GM21367 (cell line): ENCODE results near the gene KCNK13.

ENCODE experiments used
- ATAC-seq: cut with Tn5 transposase; IDR thresholded peaks from one replicate; pipeline ENCODE4 v1.9.1; 2021; ENCODE audit not compliant: unreplicated experiment

The KCNK13 gene

DNA sequence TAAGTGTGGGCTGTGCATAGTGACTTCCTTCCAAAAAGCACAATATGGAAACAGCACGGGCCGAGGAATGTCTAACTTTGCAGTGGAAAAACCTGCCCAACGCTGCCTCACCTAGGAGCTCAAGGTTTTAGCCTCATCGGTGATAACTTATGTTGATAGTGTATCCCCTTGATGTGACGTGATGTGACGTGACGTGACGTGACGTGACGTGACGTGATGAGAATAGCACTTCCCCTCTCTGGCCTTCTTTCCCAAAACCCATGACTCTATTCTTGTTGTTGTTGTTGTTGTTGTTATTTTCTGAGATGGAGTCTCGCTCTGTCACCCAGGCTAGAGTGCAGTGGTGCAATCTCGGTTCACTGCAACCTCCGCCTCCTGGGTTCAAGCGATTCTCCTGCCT, 64.5 kb downstream of the KCNK13 start:
- no peak for ATAC-seq

DNA sequence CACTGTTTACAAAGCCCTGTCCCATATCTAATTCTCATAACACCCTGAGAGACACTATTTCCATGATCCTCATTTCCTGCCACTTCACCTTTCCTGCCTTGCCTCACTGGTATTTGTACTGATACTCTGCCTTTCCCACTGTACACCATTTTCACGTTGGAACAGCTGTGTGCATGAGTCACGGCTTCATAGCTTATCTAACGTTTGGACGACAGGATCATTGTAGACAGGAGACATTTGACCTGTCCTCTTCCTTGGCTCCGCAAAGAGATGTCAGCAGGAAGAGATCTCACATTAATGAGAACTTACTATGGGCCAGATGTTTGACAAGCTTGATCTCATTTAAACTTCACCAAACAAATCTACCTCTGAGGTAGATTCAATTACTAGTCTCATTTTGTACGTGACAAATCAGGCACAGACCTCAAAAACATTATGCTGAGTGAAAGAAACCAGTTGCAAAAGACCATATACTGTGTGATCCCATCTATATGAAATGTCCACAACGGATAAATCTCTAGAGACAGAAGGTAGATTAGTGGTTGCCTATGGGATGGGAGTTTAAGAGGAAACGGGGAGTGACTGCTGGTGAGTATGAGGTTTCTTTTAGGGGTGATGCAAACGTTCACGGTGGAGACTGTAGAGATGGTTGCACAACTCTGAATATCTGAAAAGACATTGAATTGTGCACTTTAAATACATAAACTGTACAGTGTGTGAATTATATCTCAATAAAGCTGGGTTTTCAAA, 71.2 kb downstream of the KCNK13 start:
- no peak for ATAC-seq

DNA sequence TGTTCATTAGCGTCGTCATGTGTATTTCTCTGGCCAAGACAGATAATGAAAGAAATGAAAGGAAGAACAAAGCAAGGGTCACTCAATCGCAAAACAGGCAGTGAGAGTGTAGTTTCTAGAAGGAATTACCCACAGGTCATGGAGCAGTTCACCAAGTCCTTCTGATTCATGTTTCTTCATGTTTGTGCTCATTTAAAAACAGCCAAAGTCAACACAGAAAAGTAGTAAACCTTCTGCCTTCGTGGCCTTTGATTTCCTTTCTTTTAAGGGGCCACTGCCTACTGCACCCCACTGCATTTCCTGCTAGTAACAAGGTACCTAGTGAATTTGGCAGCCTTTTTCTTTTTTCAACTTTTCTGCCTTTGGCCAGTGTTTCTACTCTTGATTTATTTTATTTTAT, 75.1 kb downstream of the KCNK13 start:
- no peak for ATAC-seq

DNA sequence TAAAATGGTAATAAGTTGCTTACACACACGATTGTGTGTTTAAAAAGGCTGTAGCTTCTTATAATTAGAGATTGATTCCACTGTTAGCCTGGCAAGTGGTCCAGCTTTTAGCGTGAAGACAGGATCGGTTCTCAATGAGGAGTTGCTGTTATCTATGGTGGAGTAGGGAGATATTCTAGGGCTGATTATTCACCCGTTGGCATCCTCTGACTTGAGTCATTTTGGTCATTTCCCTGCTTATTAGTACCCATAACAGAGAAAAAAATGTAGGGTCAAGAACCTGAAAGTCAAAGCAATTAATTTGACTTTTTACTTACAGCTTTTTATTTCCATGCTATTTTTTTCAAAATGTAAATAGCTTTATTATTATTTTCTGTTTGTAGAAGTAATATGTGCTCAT, 76.0 kb downstream of the KCNK13 start:
- no peak for ATAC-seq

DNA sequence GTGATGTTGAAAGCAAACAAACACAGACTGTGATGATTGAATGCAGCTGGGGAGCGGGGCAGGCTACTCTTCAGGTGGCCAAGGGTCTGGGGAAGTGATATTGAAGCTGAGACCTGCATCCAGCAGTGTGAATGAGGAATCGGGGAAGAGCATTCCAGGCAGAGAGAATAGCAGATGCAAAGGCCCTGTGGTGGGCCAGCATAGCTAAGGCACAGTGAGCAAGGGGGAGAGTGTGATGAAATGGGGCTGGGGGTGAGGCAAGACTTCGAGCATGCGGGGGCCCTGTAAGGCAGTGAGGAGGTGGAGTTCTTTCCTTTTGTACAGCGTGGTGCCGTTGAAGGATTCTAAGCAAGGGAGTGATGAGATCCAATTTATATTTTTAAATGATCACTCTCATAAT, 77.4 kb downstream of the KCNK13 start:
- no peak for ATAC-seq

DNA sequence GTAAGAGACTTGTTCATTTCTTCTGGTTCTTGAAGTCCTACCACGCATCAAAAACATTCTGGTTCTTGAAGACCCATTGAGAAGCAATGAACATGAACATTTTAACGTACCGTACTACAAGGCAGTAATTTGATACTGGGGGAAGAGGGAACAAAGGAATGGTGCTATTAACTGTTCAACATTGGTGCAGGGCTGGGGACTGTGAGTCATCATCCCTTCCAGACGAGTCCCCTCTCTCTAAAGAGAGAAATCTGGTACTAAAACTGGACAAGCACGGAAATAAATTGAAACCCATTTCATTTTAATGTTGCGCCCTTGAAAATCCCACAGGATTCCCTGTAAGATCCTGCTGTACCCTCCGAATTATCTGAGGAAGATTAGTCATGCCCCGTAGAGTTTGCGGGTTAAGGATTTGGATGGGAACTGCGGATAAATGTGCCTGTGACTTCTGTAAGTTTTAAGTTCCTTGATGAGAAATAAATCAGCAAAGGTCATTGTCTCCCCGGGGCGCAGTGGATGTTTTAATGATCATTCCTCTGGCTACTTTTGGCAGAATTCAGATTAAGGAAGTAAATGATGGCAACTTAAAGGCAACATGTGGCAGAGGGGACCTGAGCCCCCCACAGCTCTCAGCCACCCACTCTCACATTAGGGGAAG, 78.6 kb downstream of the KCNK13 start:
- no peak for ATAC-seq

DNA sequence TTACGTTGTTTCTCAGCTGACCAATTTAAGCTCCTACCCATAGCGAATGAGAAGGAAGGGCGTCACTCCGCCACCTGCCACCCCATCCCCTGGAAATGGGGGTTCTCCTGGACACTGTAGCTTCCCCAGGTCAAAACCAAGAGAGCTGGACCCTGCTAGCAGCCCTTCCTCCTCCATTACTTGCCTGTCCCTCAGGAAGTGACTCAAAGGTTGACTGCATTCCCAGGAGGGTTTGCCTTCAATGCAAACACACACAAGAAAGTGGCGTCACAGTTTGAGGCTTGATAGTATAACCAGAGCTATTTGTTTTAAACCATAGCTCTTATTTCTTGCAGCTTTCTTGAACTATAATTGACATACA, 79.1 kb downstream of the KCNK13 start:
- no peak for ATAC-seq

DNA sequence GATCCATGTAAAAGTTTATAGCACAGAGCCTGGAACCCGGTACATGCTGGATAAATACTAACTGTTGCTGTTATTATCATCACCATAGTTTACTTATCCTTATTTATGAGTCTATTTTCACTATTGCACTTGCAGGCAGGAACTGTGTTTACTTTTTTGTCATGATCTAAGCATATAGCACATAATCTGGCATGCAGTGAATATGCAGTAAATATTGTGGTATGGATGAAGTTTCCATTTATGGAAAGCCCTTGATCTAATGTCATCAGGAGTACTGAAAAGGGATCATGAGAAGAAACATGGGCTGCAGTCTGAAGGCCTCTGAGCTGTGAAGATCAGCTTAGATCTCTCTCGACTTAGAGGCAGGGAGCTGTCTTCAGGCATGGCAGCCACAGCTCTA, 91.6 kb downstream of the KCNK13 start:
- no peak for ATAC-seq

DNA sequence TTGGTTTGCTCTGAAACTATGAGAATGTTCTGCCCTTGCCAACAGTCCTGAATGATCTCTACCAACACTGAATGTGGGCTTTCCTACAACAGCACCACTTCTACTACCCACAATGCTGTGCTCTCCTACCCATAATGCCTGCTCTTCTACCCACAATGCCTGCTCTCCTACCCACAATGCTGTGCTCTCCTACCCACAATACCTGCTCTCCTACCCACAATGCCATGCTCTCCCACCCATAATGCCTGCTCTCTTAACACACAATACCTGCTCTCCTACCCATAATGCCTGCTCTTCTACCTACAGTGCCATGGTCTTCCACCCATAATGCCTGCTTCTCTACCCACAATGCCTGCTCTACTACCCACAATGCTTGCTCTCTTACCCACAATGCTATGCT, 92.3 kb downstream of the KCNK13 start:
- no peak for ATAC-seq

DNA sequence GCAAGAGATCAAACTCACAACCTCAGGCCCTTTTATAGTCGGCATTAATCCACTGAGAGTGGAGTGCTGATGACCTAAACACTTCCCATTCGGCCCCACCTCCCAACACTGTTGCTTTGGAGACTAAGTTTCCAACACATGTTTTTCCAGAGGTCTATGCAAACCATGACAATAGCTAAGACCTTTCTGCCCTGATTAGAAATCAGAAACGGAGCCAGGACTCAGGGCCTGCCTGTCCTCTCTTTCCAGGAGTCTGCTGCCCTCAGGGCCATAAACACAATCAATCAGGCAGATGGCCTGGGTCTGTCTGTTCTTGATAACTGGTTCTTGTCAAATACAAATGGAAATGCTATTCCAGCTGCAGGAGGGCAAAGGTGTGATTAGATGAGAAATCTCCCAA, 97.4 kb downstream of the KCNK13 start:
- ATAC-seq: no peak

DNA sequence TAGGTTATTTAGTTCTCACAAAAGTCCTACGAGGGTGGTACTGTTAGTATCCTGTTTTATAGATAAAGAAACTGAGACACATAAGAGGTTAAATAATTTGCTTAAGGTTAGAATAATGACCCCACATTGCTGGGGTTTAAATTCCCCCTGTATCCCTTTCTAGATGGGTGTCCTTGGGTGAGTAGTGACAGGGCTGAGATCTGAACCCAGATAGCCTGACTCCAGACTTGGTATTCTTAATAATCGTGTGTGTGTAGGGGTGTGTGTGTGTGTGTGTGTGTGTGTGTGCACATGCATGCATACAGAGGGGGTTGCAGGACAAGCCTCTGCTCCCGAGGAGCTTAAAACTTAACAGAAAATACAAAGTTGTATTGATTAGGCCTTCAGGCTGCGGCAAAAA, 97.9 kb downstream of the KCNK13 start:
- ATAC-seq: no peak

DNA sequence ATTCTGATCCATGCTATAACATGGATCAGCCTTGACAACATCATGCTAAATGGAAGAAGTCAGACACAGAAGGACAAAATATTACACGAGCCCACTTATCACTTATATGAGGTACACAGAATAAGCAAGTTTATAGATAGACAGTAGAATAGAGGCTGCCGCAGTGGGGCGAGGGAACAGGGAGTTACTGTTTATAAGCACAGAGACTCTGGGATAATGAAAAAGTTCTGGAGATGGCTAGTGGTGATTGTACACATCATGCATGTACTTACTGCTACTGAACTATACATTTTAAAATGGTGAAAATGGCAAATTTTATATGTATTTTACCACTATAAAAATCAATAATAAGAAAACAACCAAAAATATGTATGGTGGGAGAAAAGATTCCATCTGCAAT, 99.3 kb downstream of the KCNK13 start:
- ATAC-seq: no peak

DNA sequence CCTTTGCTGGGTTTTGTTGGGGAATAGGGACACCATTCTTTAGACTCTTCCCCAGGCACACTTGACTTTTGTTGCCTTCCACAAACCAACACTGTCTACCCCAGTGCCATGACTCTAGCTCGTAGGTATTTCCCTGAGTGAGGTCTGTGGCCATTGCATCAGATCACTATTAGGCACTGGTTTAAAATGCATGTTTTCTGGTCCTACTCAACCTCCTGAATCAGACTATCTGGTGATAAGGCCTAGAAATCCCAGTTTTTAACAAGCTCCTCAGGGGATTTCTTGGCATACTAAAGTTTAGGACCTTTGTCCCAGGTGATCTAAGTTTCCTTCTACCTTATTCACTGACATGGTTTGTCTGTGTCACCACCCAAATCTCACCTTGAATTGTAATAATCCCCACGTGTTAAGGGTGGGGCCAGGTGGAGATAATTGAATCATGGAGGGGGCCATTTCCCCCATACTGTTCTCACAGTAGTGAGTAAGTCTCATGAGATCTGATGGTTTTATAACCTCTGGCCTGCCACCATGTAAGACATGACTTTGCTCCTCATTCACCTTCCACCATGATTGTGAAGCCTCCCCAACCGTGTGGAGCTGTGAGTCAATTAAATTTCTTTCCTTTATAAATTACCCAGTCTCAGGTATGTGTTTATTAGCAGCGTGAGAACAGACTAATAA, 106.8 kb downstream of the KCNK13 start:
- ATAC-seq: no peak

DNA sequence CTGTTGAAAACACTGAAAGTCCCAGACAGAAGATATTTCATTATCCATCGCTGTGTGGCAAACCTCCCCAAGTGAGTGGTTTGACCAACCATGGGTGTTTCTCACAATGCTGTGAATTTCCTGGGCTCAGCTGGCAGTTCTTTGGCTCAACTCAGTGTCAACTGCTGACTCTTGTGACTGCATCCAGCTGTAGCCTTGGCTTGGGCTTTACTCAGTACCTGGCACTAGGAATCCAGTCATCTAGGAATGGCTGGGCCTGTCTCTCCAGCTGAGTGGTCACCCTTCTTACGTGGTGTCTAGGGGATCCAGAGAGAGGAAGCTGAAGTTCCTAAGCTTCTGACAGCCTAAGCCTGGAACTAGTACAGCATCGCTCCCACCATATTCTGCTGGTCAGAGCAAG, 113.8 kb downstream of the KCNK13 start:
- no peak for ATAC-seq

DNA sequence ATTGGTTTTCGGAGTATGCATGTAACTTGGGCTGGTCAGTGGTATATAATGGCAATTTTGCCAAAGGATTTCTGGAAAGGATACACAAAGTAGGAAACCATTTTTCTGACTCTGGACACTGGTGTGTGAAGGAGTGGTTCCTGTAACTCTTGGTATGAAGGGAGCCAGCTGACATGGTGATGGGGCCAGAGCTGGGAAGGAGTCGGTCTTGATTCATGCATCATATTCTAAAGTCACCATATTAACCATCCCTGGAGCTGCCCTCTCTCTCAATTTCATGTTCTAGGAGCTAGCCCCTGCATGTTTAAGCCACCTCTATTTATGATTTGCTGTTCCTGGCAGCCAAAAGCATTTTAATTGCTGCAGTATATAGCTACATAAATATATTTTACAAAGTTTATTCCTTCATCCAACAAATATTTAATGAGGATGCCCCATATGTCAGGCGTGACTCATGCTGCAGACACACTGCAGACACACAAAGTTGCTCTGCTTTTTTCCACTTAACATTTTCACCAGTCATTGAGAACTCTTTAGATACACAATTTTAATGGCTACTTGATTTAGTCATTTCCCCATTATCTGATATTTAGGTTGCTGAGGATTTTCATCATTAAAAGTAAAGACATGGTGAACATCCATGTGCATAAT, 115.9 kb downstream of the KCNK13 start:
- no peak for ATAC-seq

DNA sequence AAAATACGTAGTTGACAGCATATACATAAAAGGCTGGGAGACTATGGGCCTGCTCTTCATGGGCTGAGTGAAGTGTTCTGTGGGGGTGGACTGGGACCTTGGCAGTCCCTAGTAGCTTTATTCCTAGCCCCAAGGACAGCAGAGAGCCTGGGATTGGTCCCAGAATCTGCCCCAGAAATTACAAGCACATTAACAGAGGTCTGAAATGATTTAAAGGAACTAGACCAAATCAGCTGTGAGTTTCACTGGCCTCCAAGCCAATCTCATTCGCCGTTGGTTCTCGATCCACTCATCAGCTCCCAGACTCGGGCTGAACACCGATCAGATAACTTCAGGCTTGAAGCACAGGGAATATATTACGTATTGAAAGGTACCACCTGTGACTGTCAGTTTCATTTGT, 117.6 kb downstream of the KCNK13 start:
- no peak for ATAC-seq

DNA sequence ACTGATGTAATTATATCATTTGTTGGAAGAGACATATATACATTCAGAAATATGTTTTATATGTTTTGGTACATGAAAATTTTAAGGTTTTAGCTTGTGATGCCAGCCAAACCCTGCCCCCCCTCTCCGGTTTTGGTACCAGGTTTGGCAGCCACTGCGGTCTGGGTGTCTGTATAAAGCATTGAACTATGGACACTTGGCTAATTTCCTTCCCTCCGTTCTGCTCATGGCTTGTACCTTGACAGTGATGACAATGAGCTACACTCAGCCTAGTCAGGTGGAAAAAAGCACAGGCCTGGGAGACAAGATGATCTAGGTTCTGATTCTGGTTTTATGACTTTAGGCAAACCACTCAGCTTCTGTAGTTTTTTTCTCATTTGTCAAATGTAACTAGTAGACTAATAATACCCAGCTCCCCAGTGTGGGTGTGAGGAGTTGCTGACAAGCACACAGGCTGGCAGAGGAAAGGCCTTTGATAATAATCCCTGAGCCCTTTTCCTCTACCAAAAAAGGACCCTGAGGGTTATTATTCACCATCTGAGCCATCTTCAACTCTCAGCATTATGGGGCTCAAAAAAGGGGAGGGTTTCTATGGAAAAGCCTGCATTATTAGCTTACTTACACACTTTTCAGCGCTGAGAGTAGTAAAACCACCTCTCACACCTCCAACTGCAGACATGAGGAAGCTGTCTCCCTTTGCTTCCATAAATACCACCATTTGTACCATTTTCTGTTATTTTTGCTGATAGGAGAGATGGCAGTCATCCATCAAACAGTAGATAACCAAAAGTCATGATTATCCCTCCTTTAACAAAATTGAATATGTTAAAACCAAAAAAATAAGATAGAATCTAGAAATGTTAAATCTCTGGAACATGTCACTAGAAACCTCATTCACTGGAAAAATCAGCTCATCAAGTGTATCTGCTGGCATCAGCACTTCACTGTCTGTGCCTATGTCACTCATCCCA, 118.3 kb downstream of the KCNK13 start:
- no peak for ATAC-seq

DNA sequence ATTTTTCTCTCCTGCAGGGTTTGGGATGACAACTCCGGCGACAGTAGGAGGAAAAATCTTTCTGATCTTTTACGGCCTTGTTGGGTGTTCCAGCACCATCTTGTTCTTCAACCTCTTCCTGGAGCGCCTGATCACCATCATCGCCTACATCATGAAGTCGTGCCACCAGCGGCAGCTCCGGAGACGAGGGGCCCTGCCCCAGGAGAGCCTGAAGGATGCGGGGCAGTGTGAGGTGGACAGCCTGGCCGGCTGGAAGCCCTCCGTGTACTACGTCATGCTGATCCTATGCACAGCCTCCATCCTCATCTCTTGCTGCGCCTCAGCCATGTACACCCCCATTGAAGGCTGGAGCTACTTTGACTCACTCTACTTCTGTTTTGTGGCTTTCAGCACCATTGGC, 122.3 kb downstream of the KCNK13 start:
- no peak for ATAC-seq

DNA sequence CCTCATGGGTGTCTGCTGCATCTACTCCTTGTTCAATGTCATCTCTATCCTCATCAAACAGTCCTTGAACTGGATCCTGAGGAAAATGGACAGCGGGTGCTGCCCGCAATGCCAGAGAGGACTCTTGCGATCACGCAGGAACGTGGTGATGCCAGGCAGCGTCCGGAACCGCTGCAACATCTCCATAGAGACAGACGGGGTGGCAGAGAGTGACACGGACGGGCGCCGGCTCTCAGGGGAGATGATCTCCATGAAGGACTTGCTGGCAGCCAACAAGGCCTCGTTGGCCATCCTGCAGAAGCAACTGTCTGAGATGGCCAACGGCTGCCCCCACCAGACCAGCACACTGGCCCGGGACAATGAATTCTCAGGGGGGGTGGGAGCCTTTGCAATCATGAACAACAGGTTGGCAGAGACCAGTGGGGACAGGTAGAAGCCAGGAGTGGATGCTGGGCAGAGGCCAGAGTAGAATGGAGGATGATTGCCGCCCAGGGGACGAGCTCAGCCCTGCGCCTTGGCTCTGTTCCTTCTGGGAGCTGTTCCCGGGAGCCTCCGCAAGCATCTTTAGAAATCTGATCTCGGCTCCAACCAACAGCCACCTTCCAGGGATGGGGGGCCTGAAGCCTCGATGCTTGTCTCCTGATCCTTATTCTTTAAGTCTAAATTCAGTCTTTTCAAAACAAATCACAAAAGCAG, 122.9 kb downstream of the KCNK13 start:
- no peak for ATAC-seq

DNA sequence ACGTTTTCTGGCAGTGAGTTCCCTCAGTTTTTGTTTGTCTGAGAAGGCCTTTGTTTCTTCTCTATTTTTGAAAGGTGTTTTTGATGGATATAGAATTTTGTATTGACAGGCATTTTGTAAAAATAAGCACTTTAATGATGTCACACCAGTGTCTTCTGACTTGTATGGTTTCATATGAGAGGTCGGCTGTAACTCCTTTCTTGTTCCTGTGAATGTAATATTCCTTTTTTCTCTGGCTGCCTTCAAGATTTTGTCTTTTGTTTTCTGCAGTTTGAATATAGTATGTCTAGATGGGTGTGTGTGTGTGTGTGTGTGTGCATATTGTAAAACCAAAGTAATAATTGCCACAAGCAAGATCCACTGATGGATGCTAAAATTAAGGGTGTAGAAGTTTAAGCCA, 126.8 kb downstream of the KCNK13 start:
- no peak for ATAC-seq
